ENCODE measurements around the gene OPHN1. TPM values are rescaled to one million over a fixed set of nuclear protein-coding genes. Genes with fewer than 3 reads are reported as not detected.

Gene OPHN1
- total and polyA plus RNA-seq, 2 of the 13 experiments (the other 11 are each of a cell fraction or from before 2014, with no cell fraction given): 1.6 to 1.7 TPM

DNA sequence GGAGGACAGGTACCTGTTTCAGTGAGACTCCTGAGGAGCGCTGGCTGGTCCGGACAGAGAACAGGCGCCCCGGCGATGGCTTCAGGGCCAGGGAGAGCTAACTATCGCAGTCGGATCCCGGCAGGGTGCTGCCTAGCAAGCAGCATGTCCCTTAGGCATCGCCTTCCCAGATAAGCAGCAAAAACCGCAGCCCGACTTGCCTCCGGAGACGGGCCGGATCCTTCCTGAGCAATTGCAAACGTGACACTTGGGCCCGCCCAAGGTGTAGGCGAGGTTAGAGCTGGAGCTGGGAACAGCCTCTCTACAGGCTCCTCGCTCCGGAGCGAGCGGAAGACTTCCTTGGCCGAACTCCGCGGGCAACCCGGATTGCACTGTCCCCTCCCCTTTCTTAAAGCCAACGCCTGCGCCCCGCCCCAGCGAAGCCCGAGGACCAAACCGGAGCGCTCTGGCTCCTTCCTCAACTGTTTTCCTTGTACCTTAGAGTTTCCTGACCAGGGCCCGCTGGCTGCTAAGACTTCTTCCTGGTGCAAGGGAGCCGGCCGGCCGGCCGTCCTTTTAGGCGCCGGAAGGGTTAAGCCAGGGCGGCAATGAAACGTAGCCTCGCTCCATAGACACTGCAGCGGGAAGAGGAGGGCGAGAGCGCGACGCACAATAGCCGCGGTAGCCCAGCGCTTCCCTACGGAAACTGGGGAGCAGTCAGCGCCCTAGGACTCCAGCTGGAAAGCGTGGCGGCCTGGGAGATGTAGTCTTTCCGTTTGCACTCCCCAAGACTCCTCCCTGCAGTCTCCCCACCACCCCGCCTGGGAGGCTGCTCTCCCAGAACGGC lies at the start of gene OPHN1 (continued):
- TF ChIP-seq ZNF775 (CRISPR knock-in tag; IDR thresholded peaks at IDR 0.05; ENCODE audit: borderline replicate concordance): no peak
- no peak for TF ChIP-seq ZNF33B (CRISPR knock-in tag; IDR thresholded peaks at IDR 0.05)
- TF ChIP-seq ZNF34 (CRISPR knock-in tag; IDR thresholded peaks at IDR 0.05; ENCODE audit: borderline replicate concordance): no peak
- no peak for TF ChIP-seq NFATC3 (CRISPR knock-in tag; IDR thresholded peaks at IDR 0.05)
- no peak for TF ChIP-seq ZNF597 (CRISPR knock-in tag; IDR thresholded peaks at IDR 0.05)
- no peak for TF ChIP-seq RFX5 (IDR thresholded peaks at IDR 0.05; ENCODE audit: low read depth, low read length)
- TF ChIP-seq GZF1 (CRISPR knock-in tag; IDR thresholded peaks at IDR 0.05): no peak
- TF ChIP-seq ZFAT (CRISPR knock-in tag; conservative IDR thresholded peaks at IDR 0.05): no peak
- TF ChIP-seq, protein P1, sequence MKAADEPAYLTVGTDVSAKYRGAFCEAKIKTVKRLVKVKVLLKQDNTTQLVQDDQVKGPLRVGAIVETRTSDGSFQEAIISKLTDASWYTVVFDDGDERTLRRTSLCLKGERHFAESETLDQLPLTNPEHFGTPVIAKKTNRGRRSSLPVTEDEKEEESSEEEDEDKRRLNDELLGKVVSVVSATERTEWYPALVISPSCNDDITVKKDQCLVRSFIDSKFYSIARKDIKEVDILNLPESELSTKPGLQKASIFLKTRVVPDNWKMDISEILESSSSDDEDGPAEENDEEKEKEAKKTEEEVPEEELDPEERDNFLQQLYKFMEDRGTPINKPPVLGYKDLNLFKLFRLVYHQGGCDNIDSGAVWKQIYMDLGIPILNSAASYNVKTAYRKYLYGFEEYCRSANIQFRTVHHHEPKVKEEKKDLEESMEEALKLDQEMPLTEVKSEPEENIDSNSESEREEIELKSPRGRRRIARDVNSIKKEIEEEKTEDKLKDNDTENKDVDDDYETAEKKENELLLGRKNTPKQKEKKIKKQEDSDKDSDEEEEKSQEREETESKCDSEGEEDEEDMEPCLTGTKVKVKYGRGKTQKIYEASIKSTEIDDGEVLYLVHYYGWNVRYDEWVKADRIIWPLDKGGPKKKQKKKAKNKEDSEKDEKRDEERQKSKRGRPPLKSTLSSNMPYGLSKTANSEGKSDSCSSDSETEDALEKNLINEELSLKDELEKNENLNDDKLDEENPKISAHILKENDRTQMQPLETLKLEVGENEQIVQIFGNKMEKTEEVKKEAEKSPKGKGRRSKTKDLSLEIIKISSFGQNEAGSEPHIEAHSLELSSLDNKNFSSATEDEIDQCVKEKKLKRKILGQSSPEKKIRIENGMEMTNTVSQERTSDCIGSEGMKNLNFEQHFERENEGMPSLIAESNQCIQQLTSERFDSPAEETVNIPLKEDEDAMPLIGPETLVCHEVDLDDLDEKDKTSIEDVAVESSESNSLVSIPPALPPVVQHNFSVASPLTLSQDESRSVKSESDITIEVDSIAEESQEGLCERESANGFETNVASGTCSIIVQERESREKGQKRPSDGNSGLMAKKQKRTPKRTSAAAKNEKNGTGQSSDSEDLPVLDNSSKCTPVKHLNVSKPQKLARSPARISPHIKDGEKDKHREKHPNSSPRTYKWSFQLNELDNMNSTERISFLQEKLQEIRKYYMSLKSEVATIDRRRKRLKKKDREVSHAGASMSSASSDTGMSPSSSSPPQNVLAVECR (CRISPR knock-in tag; IDR thresholded peaks at IDR 0.05; ENCODE audit: borderline replicate concordance): peak; percentile 20; the same call in 1 of the 2 replicates
- TF ChIP-seq HNRNPH1 (optimal IDR thresholded peaks at IDR 0.05; ENCODE audit: low read depth, low read length): no peak
- TF ChIP-seq PAF1 (CRISPR knock-in tag; IDR thresholded peaks at IDR 0.05): no peak
- no peak for TF ChIP-seq HNRNPL (IDR thresholded peaks at IDR 0.05; ENCODE audit: low read depth, low read length)
- no peak for TF ChIP-seq AFF4 (CRISPR knock-in tag; IDR thresholded peaks at IDR 0.05)
- no peak for TF ChIP-seq SIX4 (CRISPR knock-in tag; IDR thresholded peaks at IDR 0.05)
- no peak for TF ChIP-seq MEIS2 (CRISPR knock-in tag; IDR thresholded peaks at IDR 0.05)
- TF ChIP-seq ATAD3A (CRISPR knock-in tag; IDR thresholded peaks at IDR 0.05): no peak
- TF ChIP-seq TMF1 (CRISPR knock-in tag; IDR thresholded peaks at IDR 0.05; ENCODE audit: low read depth): no peak
- TF ChIP-seq HDAC1 (CRISPR knock-in tag; IDR thresholded peaks at IDR 0.05): 0 out of 2 replicates have a peak, but pooled peaks have one; percentile 33
- TF ChIP-seq, protein P2, sequence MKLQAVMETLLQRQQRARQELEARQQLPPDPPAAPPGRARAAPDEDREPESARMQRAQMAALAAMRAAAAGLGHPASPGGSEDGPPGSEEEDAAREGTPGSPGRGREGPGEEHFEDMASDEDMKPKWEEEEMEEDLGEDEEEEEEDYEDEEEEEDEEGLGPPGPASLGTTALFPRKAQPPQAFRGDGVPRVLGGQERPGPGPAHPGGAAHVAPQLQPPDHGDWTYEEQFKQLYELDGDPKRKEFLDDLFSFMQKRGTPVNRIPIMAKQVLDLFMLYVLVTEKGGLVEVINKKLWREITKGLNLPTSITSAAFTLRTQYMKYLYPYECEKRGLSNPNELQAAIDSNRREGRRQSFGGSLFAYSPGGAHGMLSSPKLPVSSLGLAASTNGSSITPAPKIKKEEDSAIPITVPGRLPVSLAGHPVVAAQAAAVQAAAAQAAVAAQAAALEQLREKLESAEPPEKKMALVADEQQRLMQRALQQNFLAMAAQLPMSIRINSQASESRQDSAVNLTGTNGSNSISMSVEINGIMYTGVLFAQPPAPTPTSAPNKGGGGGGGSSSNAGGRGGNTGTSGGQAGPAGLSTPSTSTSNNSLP (IDR thresholded peaks at IDR 0.05; ENCODE audit: low read depth, low read length): no peak

Data from HepG2 (cell line).